ES-I3 (cell line): ENCODE results near the gene SHC1.

ENCODE experiments used
- H3K36me3 ChIP-seq: 2 replicates; pipeline ENCODE4 v1.6.1; 2013; ENCODE audit warnings: mild to moderate bottlenecking, low read length, control low read depth, moderate library complexity; ENCODE audit not compliant: insufficient read depth
- H3K4me1 ChIP-seq: 2 replicates; pipeline ENCODE4 v1.6.1; 2013; ENCODE audit warnings: mild to moderate bottlenecking, control low read depth, low read length; ENCODE audit not compliant: insufficient read depth
- H3K9ac ChIP-seq: 2 replicates; pipeline ENCODE4 v1.6.1; 2013; ENCODE audit warnings: low read depth, mild to moderate bottlenecking, low read length, moderate library complexity
- H3K9me3 ChIP-seq: 2 replicates; pipeline ENCODE4 v1.6.1; 2013; ENCODE audit warnings: mild to moderate bottlenecking, low read length, moderate library complexity; ENCODE audit not compliant: control insufficient read depth, insufficient read depth

The SHC1 gene

GRCh38 chr1:154975409-154976059 lies 5.0 kb upstream of the SHC1 start:
- Histone ChIP-seq H3K36me3 (peaks cover 13% of the 10 kb centered on the region; the same call in 1 of the 2 replicates), H3K9ac (peak overlapping the region; percentile 69)

GRCh38 chr1:154974808-154975408 lies 4.4 kb upstream of the SHC1 start:
- Histone ChIP-seq H3K9me3 (no peaks in the 10 kb centered on the region), H3K9ac (peak overlapping the region; percentile 69), H3K4me1 (peaks cover 11% of the 10 kb centered on the region), H3K36me3 (peaks cover 13% of the 10 kb centered on the region; the same call in 1 of the 2 replicates)

More at GRCh38 chr1:154975409-154976059, 5.0 kb upstream of the SHC1 start:
- H3K4me1 ChIP-seq = peaks cover 11% of the 10 kb centered on the region
- H3K9me3 ChIP-seq = no peaks in the 10 kb centered on the region

- no peaks in the 10 kb centered on the region for H3K9me3 ChIP-seq
- peaks cover 8% of the 10 kb centered on the region; the same call in 1 of the 2 replicates for H3K36me3 ChIP-seq
- peaks cover 11% of the 10 kb centered on the region for H3K4me1 ChIP-seq
- H3K9ac ChIP-seq = peak within 1 kb of the TSS; percentile 69
Observed at GRCh38 chr1:154974102-154974807, 3.7 kb upstream of the SHC1 start, which contains the start of gene CKS1B. Gene CKS1B, plus strand, starts transcription at chr1:154974681. Its CDS starts 65 bp downstream, at chr1:154974746.

DNA sequence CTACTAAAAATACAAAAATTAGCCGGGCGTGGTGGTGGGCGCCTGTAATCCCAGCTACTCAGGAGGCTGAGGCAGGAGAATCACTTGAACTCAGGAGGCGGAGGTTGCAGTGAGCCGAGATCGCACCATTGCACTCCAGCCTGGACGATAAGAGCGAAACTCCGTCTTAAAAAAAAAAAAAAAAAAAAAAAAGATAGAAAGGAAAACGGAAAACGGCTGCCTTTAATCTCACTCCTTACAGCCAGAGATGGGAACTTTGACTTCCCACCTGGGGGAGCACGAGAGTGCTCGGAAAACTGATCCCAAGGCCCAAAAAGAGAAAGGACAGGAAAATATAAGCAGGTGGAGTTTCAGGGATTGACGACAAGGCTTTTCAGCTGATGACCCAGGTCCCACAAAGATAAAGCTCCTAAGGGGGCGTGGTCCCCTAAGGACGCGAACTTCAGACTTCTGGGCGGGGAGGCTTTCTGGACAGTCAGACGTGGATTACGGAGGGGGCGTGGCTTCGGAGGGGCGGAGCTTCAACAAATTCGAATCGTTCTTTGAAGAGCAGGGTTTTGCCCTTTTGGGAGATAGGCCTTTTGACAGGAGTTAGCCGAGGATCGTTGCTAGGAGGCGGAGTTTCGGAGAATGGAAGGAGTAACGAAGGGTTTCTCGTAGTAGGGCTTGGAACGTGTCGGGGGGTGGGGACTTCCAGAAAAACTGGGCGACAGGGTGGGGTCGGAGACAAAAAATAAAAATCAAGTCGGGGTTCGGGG lies 3.0 kb upstream of the SHC1 start:
- Histone ChIP-seq H3K36me3 (peaks cover 5% of the 10 kb centered on the region; the same call in 1 of the 2 replicates), H3K4me1 (peaks cover 11% of the 10 kb centered on the region), H3K9me3 (no peaks in the 10 kb centered on the region), H3K9ac (peak overlapping the region; percentile 69)

GRCh38 chr1:154972517-154973343 lies 2.2 kb upstream of the SHC1 start:
- H3K4me1 ChIP-seq = peaks cover 11% of the 10 kb centered on the region
- H3K9ac ChIP-seq = peak overlapping the region; percentile 69
- peaks cover 6% of the 10 kb centered on the region; the same call in 1 of the 2 replicates for H3K36me3 ChIP-seq
- H3K9me3 ChIP-seq = no peaks in the 10 kb centered on the region

GRCh38 chr1:154972213-154972516 lies 1.6 kb upstream of the SHC1 start:
- H3K4me1 ChIP-seq = peaks cover 11% of the 10 kb centered on the region
- H3K9ac ChIP-seq = peak overlapping the region; percentile 69

DNA sequence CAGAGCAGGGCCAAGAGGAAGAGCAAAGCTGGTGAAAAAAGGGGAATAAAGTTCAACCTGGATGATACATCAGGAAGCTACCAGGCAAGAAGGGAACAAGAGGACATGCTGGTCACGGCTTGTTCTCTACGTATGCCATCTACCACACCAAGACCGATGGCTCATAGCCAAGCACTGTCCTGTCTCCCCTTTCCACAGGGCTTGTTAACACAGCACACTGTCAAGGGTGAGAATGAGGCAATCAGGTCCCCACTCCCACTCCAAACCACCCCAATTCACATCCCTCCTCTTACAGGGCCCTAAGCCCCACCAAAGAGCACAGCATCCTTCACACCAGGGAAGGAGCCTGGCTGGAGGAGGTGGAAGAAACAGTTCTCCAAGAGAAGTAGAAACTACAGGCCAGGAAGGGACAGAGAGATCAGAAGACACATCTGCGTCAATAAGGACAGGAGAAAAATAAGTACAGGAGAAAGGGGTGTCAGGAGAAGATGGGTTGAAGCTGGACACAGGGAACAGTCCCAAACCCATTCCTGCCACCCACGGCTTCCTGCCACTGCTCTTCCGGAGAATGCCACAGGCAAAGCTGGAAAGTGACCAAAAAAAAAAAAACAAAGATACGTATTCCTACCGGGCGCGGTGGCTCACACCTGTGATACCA lies 923 bp upstream of the SHC1 start:
- Histone ChIP-seq H3K9ac (peak overlapping the region; percentile 69), H3K36me3 (peaks cover 18% of the 10 kb centered on the region), H3K9me3 (no peaks in the 10 kb centered on the region), H3K4me1 (peaks cover 9% of the 10 kb centered on the region)

More at GRCh38 chr1:154972213-154972516, 1.6 kb upstream of the SHC1 start:
- Histone ChIP-seq H3K9me3 (no peaks in the 10 kb centered on the region), H3K36me3 (peaks cover 12% of the 10 kb centered on the region)

DNA sequence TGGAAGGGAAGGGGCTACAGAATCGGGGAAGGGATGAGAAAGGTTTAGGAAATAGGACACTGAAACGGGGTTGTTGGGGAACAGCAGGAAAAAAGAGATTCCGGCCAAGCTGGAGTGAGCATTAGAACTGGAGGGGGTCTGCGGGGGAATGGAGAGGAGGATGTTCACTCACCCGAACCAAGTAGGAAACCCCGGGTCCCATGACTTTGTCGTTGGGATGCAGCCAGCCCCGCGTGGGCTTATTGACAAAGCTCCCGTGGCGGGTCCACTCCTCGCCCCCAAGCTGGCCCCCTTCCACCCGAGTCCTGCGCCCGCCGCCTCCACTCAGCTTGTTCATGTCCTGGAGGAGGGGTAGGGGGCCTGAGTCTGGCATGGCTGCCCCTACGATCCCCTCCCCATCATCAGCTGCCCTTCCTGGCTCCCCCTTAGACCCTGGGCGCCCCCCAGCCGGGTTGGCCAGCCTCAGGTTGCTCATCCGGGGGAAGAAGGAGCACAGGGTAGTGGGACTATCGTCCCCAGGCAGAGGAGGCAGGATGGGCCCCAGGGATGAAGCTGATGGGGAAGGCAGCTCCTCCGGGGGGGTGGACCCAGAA lies 591 bp downstream of the SHC1 start:
- Histone ChIP-seq H3K9me3 (no peaks in the 10 kb centered on the region), H3K36me3 (peaks cover 29% of the 10 kb centered on the region), H3K9ac (peak overlapping the region; percentile 69), H3K4me1 (peaks cover 9% of the 10 kb centered on the region)

- Histone ChIP-seq H3K4me1 (peaks cover 9% of the 10 kb centered on the region), H3K9me3 (no peaks in the 10 kb centered on the region), H3K36me3 (peaks cover 33% of the 10 kb centered on the region), H3K9ac (peak overlapping the region; percentile 69)
Observed at GRCh38 chr1:154969246-154969645, 1.3 kb downstream of the SHC1 start.

GRCh38 chr1:154968731-154969130 lies 1.8 kb downstream of the SHC1 start:
- peak overlapping the region; percentile 69 for H3K9ac ChIP-seq
- peaks cover 9% of the 10 kb centered on the region for H3K4me1 ChIP-seq
- peaks cover 38% of the 10 kb centered on the region for H3K36me3 ChIP-seq
- no peaks in the 10 kb centered on the region for H3K9me3 ChIP-seq

DNA sequence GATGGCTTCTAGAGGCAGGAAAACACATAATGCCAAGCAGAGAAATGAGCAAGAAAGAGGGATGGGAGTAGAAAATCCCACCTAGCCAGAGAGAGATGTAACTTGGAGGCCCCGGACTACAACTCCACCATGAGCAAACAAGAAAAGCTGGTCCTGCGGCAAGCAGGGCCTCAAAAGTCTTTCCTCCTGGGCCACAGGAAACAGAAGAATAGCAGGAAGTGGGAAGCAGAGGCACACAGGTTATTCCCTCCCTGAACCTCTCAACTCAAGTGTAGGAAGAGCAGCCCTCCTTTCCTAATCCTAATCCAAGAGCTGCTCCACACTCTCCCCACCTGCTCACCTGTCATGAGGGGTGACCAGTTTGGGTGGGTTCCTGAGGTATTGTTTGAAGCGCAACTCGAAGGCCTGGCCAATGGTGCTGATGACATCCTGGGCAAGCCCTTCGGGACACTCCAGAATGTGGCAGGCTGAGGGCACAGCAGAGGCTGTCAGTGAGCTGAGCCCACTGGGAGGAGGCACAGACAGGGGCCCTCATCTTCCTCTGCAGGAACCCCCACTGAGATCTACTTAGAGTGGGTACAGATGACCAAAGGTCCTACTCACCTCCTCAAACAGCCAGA lies 3.1 kb downstream of the SHC1 start:
- peaks cover 8% of the 10 kb centered on the region for H3K4me1 ChIP-seq
- H3K9ac ChIP-seq = no peak overlapping the region
- peaks cover 43% of the 10 kb centered on the region for H3K36me3 ChIP-seq
- no peaks in the 10 kb centered on the region for H3K9me3 ChIP-seq

DNA sequence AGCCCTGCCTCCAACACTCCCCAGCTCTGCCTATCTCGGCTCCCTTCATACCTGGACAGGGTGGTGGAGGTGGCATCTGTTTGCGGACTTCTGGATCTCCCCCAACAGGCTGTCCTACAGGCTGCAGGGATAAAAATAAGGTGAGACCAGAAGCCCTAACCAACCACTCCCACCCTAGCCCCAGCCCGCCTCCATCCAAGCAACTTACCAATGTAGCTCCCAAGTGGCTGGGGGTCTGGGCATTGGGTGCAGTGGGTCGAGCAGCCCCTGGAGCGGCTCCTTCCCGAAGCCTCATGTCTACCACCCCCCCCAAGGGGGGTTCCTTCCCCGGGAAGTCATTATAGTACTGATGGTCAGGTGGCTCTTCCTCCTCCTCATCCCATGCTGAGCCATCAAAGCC lies 4.4 kb downstream of the SHC1 start:
- H3K9ac ChIP-seq = no peak overlapping the region
- peaks cover 4% of the 10 kb centered on the region; the same call in 1 of the 2 replicates for H3K4me1 ChIP-seq
- H3K9me3 ChIP-seq = no peaks in the 10 kb centered on the region
- peaks cover 43% of the 10 kb centered on the region for H3K36me3 ChIP-seq
